ENCODE data around the gene INSIG2.

INSIG2 gene

DNA sequence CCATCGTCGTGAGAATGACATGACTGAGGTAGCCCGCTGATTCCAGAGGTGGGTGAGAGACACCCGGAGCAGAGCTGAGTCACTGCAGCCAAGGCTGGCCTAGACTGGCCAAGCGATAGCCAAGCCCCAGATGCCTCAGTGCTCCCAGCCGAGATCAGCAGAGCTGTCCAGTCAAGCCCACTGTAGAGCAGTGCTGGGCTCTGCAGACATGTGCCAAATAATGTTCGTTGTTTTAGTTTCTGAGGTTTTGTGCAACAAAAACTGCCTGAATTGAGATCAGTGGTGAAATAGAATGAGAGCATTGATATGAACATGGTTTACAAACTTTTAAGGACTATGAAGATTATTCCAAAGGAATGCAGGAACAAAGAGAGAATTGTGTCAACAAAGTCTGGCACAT lies 42.1 kb downstream of the INSIG2 start:
- DNase-seq (ENCODE audit: low spot score): no peak

DNA sequence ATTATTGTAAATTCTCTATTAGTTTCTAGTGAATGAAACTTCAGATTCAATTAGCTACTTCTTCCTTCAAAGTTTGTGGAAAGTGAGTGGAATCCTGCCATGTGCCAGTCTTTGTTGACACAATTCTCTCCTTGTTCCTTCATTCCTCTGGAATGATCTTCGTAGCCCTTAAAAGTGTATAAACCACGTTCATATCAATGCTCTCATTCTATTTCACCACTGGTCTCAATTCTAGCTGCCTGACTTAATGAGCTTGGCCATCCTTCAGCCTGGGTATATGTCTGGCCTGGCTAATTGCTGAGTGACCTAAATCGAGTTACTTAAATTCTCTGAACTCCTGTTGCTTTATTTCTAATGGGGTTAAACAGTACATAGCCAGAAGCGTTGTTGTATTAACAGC lies 43.5 kb downstream of the INSIG2 start:
- no peak for DNase-seq (ENCODE audit: low spot score)

- no peak for DNase-seq (ENCODE audit: low spot score)
These were observed 45.6 kb downstream of the INSIG2 start for GRCh38 chr2:118133916-118134315.

DNA sequence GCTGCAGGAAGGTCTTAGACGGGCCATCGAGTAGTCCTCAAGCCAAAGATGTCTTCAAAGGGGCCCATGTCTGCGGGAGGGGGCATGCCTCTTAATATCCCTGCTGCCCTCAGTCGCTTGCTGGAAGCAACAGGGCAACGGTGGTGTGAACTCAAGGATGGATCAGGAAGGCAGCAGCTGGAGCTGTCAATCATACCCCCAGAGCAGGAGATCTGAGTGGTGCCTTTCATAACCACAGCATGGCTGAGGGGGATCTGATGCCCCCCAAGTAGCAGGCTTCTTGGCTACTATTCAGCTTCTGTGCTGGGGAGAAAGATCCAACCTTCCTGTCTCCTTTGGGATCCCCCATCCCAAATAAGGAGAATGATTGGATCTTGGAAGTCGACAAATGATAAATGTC lies 46.4 kb downstream of the INSIG2 start:
- DNase-seq (ENCODE audit: low spot score): no peak

- no peak for DNase-seq (ENCODE audit: low spot score)
These were observed 56.9 kb downstream of the INSIG2 start for GRCh38 chr2:118145207-118145606.

DNA sequence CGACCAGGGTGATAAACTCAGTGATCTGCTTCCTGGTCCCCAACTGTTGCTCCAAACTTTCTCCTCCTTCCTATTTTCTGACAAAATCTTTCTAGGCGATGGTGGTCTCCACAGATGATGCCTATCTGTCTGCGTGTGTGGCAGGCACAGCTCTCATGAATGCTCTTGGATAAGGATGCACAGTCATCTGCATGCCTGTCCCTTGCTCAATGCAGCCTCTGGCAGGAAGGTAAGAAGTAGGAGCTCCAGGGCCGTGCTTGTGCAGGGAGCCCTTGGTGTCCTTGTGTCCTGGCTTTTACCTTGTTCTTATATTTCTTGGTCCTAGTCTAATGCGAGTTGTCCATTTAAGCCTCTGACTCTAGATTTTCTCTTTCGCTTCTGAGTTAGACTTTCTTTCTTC lies 57.5 kb downstream of the INSIG2 start:
- no peak for DNase-seq (ENCODE audit: low spot score)

DNA sequence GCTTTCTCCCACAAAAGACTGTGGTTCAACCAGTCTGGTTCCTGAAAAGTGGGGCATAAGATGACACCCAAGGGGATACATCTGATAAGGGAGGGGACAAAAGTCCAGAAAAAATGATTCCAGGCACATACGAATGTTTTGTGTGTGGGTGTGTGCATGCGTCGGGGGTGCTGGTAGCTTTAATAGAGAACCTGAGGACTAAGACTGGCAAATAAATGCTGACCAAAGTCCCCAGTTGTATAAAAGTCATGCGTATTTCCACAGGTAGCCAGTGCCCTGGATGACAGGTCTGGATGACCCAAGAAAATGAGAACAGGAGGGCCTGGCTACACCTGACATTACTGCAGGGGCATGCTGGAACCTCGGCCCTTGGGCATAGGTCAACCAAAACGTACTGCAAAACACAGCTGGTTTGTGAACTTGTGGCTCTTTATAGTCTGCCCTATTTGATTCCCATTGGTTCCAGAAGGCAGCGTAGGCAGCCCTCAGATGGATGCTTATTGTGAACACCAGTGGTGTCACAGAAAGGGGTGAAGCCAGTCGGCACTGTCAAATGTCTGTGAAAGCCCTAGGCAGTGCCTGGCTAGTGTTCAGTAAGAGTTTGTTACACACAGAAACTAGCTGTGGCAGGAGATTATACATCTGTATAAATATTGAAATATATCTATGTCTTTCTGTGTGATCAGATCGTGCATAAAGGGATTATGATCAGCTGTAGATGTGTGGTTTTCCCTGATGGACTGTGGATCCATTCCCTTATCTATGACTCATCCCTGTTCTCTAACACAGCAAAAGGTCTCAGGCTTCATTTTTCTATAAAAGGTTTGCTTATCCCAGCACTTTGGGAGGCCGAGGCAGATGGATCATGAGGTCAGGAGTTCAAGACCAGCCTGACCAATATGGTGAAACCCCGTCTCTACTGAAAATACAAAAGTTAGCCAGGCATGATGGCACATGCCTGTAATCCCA lies 58.3 kb downstream of the INSIG2 start:
- no peak for DNase-seq (ENCODE audit: low spot score)

DNA sequence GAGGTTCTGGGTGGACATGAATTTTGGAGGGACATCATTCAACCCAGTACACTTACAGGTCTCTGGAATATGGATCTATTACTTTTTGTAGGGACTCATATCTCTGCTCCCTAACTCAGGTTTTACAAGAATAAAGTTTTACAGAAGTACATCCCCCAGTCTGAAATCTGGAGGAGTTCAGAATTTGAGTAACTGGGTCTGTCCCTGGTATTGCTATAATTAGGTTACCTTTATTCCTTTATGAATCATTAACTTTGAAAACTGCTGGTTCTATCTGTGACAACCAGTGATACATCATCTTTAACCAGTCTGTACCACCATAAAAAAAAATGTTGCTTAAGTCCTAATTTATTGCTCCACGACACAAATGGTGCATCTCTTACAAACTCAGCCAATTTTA lies 59.9 kb downstream of the INSIG2 start:
- DNase-seq (ENCODE audit: low spot score): no peak

- no peak for DNase-seq (ENCODE audit: low spot score)
These were observed 60.5 kb downstream of the INSIG2 start for GRCh38 chr2:118148809-118149208.

DNA sequence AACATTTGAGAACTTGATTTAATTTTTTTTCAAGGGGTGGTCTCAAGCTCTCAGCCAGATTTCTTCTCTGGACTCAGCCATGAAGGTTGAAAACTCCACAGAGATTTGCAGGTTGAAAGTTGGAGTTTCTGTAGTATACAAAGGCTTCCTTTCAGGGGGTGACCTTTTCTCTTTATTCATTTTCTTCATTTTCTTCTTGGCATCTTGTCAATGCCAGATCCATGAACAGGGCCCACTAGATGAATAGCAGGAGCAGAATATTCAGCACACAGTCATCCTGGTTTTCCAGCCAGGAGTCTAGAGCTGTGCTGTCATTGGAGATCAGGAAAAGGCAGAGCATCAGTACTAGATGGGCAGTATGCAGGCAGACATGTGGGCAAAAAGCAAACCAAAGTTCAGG lies 62.0 kb downstream of the INSIG2 start:
- DNase-seq (ENCODE audit: low spot score): no peak

DNA sequence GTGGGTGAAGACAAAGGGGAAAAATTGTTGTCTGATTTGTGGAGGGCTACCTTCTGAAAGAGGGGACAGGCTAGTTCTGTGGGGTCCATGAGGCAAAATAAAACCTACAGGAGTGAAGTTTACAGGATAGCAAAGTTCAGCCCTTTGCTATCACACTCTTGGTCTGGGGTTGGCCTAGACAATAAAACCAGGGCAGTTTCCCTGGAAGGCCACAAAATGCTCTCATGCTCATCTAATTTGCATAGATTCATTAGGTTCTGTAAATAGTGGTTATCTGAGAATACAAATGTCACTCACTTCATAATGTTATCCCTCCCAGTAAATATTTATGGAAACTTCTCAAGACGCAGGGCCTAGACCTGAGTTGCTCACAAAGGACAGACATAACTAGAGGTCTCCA lies 63.6 kb downstream of the INSIG2 start:
- no peak for DNase-seq (ENCODE audit: low spot score)

GRCh38 chr2:118153433-118153832 lies 65.2 kb downstream of the INSIG2 start:
- no peak for DNase-seq (ENCODE audit: low spot score)

- DNase-seq (ENCODE audit: low spot score): no peak
These were observed 65.9 kb downstream of the INSIG2 start for GRCh38 chr2:118154176-118154575.
